CD4-positive, alpha-beta T cell treated with Interleukin-17A for 1 hour (primary cell): Measurements from ENCODE around the gene CHTF8.
"Not testable (repeated sequence)": the region's sequence is repeated elsewhere in the genome, so short reads cannot be mapped to it uniquely, and the experiment has no call there.

Experiments
- DNase-seq: peaks from one replicate; pipeline ENCODE4 v3.0.0-alpha.2; 2020

CHTF8 gene

DNA sequence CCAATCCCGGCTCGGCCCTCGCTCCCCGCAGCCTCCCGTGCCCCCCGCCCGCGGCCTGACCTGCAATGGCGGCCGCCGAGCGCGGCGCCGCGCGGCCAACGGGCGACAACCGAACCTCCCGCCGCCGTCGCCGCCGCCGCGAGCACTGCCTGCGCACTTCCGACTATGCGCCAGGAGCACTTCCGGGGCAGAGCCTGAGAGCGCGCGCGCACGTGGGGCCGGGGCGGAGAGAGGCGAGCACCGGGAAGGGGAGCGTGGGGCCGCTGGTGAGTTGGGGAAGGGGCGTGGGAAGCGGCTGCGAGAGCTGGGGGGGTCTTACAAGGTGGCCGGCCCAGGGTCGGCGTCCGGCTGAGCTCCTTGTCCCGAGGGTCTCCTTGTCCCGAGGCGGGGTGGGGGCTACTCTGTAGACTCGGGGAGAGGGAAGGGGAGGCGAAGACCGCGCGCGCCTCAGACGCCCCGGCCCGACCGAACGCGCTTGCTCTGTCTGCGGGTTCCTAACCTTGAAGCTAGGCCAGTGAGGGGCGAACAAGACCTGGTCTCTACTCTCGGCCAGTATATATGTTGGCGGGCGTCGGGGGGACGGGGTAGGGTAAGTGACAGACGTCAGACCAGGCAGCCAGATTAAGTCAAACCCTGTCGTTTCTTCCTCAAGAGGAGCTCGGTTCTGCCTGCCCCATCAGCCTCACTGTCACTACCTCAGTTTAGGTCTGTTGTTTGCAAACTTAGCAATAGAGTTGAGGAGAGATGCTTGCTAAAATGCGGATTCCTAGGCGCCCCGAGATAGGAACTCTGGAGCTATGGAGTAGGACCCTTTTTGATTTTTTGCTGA lies at the start of gene CHTF8, which contains the start of gene UTP4:
Gene CHTF8 (minus strand): TSS at position 165 of the 829 bp plus-strand sequence. CDS start 11,130 bp downstream, outside the sequence.
Gene UTP4 (plus strand): TSS at position 226 of the 829 bp plus-strand sequence. CDS start 811 bp downstream, outside the sequence.
- DNase-seq, result peak; percentile 85

GRCh38 chr16:69180011-69180338 lies 47.6 kb upstream of the CHTF8 start:
- no peak for DNase-seq

- no peak for DNase-seq
Measured at GRCh38 chr16:69179328-69180010, 47.1 kb upstream of the CHTF8 start.

DNA sequence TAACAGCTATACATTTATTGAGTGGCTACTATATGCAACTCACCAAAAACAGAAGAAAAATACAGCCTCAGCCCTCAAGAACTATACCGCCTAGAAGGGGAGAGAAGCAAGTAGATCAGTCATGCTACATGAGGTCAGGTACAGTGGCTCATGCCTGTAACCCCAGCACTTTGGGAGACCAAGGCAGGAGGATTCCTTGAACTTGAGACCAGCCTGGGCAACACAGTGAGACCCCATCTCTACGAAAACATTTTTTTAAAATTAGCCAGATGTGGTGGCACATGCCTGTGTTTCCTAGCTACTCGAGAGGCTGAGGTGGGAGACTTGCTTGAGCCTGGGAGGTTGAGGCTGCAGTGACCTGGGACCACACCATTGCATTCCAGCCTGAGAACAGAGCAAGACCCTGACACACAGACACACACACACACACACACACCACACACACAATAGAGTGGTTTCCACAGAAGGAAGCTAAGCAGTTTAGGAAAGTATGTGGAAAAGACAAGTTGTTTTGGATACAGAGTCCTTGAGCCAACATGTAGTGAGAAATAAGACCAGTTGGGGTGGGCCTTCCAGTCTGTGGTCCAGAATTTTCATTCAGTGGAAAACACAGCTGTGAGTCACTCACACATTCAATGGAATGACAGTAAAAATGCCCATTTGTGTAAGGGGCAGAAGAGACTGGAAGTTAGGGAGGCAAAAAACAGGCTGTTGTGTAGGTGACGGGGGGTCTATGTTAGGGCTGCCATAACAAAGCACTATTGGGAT lies 43.8 kb upstream of the CHTF8 start:
- DNase-seq, result no peak

GRCh38 chr16:69171325-69172084 lies 39.1 kb upstream of the CHTF8 start:
- no peak for DNase-seq

DNA sequence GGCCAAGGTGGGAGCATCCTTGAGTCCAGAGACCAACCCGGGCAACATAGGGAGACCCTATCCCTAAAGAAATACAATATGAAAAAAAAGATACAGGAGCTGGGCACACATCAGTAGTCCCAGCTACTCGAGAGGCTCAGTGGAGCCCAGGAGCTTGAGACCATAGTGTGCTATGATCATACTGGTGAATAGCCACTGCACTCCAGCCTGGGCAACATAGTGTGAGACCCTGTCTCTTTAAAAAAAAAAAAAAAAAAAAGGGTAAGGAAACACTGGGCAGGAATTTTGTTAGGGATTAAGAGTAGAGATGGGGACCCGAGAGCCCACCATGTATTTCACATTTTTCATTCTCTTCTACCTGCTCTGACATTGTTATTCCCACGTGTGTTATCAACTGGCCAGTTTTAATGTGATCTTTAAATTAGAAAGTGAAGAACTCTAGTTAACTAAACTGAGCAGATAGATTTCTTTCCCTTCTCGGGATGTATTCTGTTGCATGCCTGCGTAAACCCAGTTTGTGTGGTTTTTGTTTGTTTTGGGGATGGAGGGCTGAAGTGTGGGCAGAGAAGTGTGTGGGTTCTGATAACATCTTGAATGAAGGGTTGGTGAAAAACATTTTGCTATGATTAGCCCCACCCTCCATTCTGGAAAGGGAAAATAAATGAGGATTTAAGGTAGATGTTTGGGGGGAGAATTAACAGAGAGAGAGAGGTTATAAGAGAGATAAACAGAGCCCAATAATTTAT lies 37.4 kb upstream of the CHTF8 start:
- no peak for DNase-seq

DNA sequence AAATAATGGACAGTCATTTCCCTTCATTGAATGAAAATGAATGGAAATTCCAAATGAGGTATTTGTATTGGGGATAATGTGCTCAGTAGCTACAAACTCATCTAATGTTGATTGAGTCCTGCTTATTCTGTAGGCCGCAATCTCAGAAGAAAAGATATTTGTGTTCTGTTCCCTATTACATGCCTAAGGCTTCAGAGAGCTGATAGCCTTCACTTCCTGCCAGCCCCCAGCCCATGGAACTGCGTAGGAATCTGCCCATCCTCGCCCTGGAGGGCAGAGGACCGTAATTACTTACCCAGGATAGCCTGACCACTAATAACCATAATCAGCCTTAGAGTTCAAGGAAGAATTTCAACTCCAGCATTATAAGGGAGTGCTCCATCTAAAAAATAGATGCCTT lies 36.7 kb upstream of the CHTF8 start:
- no peak for DNase-seq

GRCh38 chr16:69166946-69167930 lies 34.9 kb upstream of the CHTF8 start:
- DNase-seq, result no peak

DNA sequence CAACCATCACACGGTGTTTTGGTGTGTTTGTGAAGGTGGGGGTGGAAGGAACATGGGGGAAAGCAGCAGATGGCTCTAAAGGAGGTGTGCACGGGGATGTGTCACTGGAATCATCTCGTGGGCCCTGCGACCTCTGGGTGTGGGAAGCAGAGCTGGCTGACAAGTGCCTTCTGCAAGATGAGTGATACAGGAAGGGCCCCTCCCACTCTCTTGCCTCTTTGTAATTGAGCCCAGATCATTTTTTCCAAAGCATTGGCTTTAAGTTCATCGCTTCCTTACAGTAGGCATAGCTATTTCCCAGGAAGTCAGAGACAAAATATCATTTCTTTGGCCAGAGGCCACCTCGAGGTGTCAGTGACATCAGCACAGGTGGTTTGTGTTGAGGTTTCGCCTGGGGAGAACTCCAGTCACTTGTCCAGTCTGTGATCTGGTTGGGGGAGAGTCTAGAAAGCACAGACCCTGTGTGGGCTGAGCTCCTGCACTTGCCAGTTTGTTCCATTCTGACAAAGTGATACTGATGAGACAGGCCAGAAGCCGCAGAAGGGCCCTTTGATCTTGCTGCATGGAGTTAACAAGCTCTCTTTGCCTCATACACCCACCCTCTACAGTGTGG lies 33.9 kb upstream of the CHTF8 start:
- peak; percentile 23 for DNase-seq

DNA sequence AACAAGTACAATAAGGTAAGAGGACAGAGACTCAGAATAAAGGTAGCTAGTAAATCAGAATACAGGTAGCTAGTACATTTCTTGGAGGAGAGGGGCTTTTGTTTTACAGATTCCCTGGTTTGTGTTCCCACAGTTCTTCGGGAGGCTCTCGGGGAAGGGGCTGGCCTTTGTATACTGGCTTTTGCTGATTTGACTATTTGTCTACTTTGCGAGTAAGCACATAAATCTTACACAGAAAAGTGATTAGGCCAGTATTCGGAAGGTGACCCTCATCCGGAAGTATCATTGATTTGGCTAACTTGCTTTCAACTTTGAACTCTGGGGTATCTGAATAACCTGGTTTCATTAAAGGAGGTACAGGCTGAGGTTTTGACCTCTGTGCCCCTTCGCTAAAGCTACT lies 33.2 kb upstream of the CHTF8 start:
- no peak for DNase-seq

DNA sequence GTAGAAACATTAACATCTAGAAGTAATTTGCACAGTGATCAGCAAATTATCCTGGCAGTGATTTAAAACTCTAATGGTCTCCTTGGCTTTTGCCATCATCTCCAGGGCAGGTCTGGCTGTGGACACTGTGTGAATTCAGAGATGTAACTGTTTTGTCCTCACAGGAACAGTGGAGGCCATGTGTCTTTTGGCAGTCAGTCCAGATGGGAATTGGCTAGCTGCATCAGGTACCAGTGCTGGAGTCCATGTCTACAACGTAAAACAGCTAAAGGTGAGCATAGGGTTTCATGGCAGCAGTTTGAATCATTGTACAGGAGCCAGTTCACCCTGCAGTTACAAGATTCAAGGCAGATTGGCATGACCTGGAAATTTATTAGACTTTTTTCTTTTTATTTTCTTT lies 27.8 kb upstream of the CHTF8 start:
- DNase-seq, result no peak

- no peak for DNase-seq
Measured at GRCh38 chr16:69157196-69157595, 24.8 kb upstream of the CHTF8 start.

DNA sequence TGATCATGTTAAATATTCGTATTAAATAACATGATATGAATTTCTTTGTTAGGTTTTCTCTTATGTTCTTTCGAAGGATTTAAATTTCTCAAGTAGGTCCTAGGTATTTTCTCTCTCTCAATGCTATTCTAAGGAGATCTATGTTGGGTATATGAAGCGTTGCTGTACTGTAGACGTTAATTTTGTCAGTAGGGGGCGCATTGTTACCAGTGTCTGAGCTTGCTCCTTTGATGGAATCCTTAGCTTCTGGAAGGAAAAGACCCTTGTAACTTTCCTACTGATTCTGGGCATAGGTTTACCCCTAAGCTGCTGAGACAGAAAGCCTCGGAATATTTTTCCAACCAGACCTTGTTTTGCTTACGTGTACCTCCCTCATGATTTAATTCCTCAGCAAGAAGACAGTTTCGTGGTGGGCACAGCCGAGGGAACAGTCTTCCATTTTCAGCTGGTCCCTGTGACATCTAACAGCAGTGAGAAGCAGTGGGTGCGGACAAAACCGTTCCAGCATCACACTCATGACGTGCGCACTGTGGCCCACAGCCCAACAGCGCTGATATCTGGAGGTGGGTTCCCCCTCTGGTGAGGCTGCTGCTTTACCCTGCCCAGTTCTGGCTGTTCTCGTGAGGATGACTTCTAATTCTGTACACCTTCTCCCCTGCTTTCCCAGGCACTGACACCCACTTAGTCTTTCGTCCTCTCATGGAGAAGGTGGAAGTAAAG lies 17.9 kb upstream of the CHTF8 start:
- DNase-seq, result peak; percentile 79

DNA sequence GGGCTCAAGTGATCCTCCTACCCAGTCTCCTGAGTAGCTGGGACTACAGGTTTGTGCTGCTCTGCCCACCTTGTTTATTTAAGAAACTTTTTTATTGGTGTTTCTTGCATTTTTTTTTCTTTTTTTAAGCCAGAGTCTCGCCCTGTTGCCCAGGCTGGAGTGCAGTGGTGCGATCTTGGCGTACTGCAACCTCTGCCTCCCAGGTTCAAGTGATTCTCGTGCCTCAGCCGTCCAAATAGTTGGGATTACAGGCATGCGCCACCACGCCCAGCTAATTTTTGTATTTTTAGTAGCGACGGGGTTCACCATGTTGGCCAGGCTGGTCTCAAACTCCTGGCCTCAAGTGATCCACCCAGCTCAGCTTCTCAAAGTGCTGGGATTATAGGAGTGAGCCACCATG lies 17.2 kb upstream of the CHTF8 start:
- DNase-seq, result not testable (repeated sequence)

GRCh38 chr16:69145658-69146057 lies 13.3 kb upstream of the CHTF8 start:
- no peak for DNase-seq

GRCh38 chr16:69143116-69143515 lies 10.7 kb upstream of the CHTF8 start:
- DNase-seq, result no peak

GRCh38 chr16:69141936-69142335 lies 9.5 kb upstream of the CHTF8 start:
- no peak for DNase-seq

DNA sequence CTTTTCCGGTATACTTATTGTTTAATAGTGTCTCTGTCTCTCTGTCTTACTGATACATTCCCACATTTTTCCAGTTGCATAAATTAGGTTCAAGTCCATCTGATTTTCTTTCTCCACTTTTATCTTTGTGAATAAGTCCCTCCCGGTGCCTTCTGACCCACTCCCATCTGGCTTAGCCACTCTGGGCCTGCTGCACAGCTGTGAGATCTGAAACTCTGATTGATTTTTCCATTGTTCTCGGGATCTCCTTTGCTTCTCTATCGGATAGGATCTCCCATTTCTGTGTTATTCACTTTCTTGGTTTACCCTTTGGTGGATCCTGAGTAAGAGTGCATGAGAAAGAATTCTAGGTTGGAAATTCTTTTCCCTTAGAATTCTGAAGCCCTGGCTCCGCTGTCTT lies 8.6 kb upstream of the CHTF8 start:
- DNase-seq, result no peak

- DNase-seq, result not testable (repeated sequence)
Measured at GRCh38 chr16:69139464-69139863, 7.1 kb upstream of the CHTF8 start.

DNA sequence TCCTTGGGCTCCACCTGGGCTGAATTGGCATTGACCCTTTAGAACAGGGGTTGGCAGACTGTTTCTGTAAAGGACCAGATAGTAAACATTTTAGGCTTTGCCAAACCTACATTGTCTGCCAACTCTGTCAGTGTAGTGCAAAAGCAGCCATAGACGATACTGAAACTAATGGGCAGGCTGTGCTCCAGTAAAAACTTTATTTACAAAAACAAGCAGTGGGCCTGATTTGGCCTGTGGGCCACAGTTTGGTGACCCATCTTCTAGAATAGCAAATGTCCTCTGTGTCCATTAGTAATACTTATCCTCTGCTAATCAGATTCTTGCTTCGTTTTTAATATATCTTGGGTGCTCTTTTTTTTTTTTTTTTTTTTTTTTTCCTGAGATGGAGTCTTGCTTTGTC lies 6.2 kb upstream of the CHTF8 start:
- DNase-seq, result no peak
